K562 (cell line): ENCODE data around the gene GRIA2.

Experiments used
- ARNT ChIP-seq, 2 experiments: fragments of 450-650 bp; IDR thresholded peaks; 2 replicates each; pipeline ENCODE4 v1.6.1; 2016; ENCODE audit warnings: mild to moderate bottlenecking in 1 of 2
- BHLHE40 ChIP-seq: IDR thresholded peaks from 2 replicates; pipeline ENCODE4 v1.6.1; 2011; ENCODE audit warnings: low read length, improper control_type of control experiment
- CTCF ChIP-seq, 3 experiments: IDR thresholded peaks in 2 of 3; conservative IDR thresholded peaks in 1 of 3; 2 replicates each; pipeline ENCODE4 v1.5.1; 2011 to 2012; ENCODE audit warnings: low read length in 3 of 3, mild to moderate bottlenecking in 3 of 3, control low read depth in 2 of 3, improper control_type of control experiment in 1 of 3, inconsistent platforms in 1 of 3, low read depth in 1 of 3, mixed read lengths in 1 of 3, moderate library complexity in 1 of 3; ENCODE audit not compliant: insufficient read depth in 2 of 3
- HNRNPK ChIP-seq: fragments of 200-400 bp; formaldehyde crosslinking; IDR thresholded peaks from one replicate; pipeline ENCODE4 v1.6.1; 2018; ENCODE audit warnings: mild to moderate bottlenecking, low read depth, low read length; ENCODE audit not compliant: poor library complexity, severe bottlenecking
- NUFIP1 ChIP-seq: fragments of 450-650 bp; IDR thresholded peaks from 2 replicates; pipeline ENCODE4 v1.6.1; 2018; ENCODE audit not compliant: partially characterized antibody
- SIN3A ChIP-seq, 2 experiments: fragments of 150-350 bp in 1 of 2; IDR thresholded peaks; 2 replicates each; pipeline ENCODE4 v1.6.1; 2011 to 2016; ENCODE audit warnings: borderline replicate concordance in 2 of 2, low read depth in 2 of 2, low read length in 2 of 2, mild to moderate bottlenecking in 2 of 2, moderate library complexity in 2 of 2; ENCODE audit not compliant: control insufficient read depth in 1 of 2
- TFE3 ChIP-seq: fragments of 450-650 bp; formaldehyde crosslinking; IDR thresholded peaks from 2 replicates; pipeline ENCODE4 v1.4.0; 2020; ENCODE audit warnings: mild to moderate bottlenecking, mixed read lengths
- TF ChIP-seq, protein P1 (sequence below): sonication (generic); formaldehyde crosslinking; IDR thresholded peaks from 2 replicates; pipeline ENCODE4 v1.8.0; 2022; ENCODE audit warnings: mild to moderate bottlenecking, missing genetic modification reagents

DNA sequence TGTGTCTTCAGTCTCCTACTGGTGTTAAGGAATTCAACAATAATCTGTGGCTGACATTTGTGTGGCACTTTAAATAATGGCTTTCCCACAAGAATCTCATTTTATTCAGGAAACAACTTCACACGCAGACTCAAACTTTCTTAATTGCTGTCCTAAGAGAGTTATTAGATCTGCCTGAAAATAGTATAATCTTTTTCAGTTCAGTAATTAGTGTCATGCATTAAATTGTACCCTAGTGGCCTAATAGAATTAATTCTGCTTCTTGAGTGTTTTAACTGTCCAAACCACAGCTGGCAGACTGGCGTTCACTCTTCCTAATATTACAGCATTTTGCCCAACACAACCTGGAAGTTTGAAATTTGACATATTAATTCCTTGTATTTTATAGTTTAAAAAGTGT lies 107.1 kb downstream of the GRIA2 start:
- TF ChIP-seq HNRNPK: no peak
- no peak for TF ChIP-seq BHLHE40
- no peak for TF ChIP-seq TFE3 (CRISPR knock-in tag)
- TF ChIP-seq CTCF (IDR thresholded peaks at IDR 0.05 in 2 of 3, conservative IDR thresholded peaks at IDR 0.05 in 1 of 3; ENCODE audit: insufficient read depth in 2 of 3, low read depth in 1 of 3, low read length in 3 of 3): no peak
- no peak for TF ChIP-seq ARNT (IDR thresholded peaks at IDR 0.05)
- TF ChIP-seq, protein P1, sequence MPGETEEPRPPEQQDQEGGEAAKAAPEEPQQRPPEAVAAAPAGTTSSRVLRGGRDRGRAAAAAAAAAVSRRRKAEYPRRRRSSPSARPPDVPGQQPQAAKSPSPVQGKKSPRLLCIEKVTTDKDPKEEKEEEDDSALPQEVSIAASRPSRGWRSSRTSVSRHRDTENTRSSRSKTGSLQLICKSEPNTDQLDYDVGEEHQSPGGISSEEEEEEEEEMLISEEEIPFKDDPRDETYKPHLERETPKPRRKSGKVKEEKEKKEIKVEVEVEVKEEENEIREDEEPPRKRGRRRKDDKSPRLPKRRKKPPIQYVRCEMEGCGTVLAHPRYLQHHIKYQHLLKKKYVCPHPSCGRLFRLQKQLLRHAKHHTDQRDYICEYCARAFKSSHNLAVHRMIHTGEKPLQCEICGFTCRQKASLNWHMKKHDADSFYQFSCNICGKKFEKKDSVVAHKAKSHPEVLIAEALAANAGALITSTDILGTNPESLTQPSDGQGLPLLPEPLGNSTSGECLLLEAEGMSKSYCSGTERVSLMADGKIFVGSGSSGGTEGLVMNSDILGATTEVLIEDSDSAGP (CRISPR knock-in tag): no peak
- no peak for TF ChIP-seq SIN3A (IDR thresholded peaks at IDR 0.05; ENCODE audit: borderline replicate concordance in 2 of 2, control insufficient read depth in 1 of 2, low read depth in 2 of 2, low read length in 2 of 2)
- no peak for TF ChIP-seq NUFIP1
